H7 (cell line): ENCODE data around the gene NDUFS7. TPM values are rescaled to one million over a fixed set of nuclear protein-coding genes. Genes with fewer than 3 reads are reported as not detected.
A peak's percentile ranks its signal among the peaks of the same experiment; 100 is the strongest.

Source experiments
- DNase-seq: peaks from one replicate; pipeline ENCODE4 v3.0.0; 2012
- H3K27me3 ChIP-seq: 2 replicates; pipeline ENCODE4 v1.6.0; 2011; ENCODE audit warnings: mild to moderate bottlenecking, low read length; ENCODE audit not compliant: control insufficient read depth, insufficient read depth
- H3K36me3 ChIP-seq: replicated peaks from 2 replicates; pipeline ENCODE4 v1.5.1; 2011; ENCODE audit warnings: low read length; ENCODE audit not compliant: control insufficient read depth, insufficient read depth
- H3K4me3 ChIP-seq: 2 replicates; pipeline ENCODE4 v1.5.1; 2011; ENCODE audit warnings: low read depth, mild to moderate bottlenecking, control low read depth, low read length, moderate library complexity; ENCODE audit not compliant: insufficient read depth
- total RNA-seq: library from RNA; depleted of rRNA; stranded (reverse); fragments of >200 nt; shearing (Covaris generic); gene quantifications from 2 replicates; pipeline ENCODE4 v1.2.3, GENCODE V29; 2014

The NDUFS7 gene
- total RNA-seq, 1 experiment from 2014 or later, result 140 TPM

DNA sequence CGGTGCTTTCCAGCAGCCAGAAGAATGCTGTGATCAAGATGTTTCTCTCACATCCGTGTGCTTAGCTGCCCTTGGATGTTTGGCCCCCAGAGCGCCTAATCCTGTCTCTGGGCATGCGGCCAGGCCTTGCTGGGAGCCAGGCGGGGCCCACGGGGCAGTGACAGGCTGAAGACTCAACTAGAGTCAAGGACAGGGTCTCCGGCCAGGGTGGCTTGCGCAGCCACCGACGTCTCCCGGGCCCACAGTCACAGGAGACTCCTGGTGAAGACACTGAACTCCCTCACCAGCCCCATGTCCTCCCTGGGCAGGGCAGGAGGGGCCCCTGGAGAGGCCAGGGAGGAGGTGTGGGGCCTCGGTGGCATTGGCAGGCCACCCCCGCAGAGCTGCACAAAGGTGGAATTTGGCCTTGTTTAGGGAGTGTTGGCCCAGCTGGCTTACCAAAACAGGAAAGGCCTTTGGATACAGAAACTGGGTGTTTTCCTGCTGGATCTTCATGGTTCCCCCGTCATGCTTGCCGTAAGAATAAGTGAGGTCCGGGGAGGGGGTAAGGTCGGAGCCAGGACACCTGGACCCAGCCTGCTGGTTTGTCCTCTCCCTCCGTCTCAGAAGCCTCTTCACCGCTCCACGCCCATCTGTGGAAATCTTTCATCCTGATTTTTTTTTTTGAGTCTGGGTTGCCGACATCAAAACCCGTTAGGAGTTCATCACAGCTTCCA, 10.0 kb upstream of the NDUFS7 start:
- peaks cover 16% of the 10 kb centered on the region for H3K36me3 ChIP-seq

DNA sequence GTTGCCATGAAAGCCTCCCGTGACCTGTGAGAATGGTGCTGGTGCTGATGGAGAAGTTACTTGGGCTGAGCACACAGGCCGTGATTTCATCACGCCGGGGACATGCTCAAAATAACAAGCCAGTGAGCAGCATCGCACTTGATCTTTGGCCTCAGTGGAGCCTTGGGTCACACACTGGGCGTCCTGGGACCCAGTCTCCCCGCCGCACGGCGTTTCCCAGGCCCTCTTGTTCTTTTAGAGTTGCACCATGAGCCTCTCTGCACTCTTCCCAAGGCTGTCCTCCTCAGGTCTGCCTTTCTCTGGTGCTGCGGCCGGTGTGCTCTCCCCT, 9.5 kb upstream of the NDUFS7 start:
- Histone ChIP-seq H3K27me3 (no peaks in the 10 kb centered on the region), H3K36me3 (peaks cover 14% of the 10 kb centered on the region)

More for the DNA sequence above, 10.0 kb upstream of the NDUFS7 start:
- no peak for DNase-seq
- Histone ChIP-seq H3K4me3 (no peak overlapping the region), H3K27me3 (no peaks in the 10 kb centered on the region)

DNA sequence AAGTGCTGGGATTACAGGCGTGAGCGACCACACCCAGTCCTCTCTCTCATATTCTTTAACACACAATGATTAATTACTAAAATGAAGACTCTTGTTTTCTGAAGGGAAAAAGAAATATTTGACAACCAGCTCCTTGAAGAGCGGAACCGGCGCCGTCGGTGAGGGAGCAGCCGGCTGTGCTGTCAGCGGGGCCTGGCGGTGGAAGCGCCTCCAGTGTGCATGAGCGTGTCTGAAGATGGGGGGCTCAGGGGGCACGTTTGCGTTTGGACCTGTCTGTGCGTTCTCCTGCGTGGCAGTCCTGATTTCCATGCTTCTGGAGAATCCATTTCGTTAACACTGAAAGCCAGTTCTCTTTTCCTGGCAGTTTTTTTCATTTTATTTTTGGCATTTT, 7.3 kb upstream of the NDUFS7 start:
- DNase-seq, result no peak
- no peaks in the 10 kb centered on the region for H3K27me3 ChIP-seq
- H3K4me3 ChIP-seq, result no peak overlapping the region
- peaks cover 11% of the 10 kb centered on the region for H3K36me3 ChIP-seq

More for the DNA sequence above, 9.5 kb upstream of the NDUFS7 start:
- no peak for DNase-seq
- H3K4me3 ChIP-seq, result no peak overlapping the region

DNA sequence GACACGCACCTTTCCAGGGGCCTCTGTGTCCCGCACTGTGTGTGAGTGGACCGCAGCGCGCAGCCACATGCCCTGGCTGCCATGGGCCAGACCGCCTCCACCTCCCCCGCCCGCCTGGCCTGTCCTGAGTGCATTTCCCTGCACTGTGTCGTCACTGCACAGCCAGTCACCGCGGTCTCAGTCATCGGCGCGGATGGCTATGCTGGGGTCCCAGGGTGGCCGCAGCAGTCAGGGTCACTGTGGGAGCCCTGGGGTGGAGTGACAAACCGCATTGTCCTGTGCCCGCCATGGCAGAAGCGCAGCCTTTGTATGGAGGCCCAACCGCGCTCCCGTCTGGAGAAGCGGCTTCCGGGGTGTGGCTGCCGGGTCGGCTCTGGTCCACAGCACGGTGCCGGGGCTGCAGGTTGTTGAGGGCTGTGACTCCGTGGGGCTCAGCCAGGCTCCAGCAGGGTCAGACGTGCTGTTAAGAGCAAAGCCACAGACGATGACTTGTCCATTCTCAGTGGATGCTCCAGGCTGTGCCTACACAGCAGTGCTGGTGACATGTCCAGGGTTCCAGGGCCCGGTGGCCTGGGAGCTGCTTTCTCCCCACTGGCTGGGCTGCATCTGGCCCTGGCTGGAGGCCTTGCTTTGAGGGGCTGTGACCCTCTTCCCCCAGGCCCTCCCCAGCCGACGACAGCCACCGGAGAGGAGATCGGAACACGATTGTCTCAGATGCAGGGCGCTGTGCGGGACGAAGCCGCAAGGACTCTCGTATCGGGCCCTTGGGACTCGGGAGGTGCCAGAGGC, 6.3 kb upstream of the NDUFS7 start:
- H3K4me3 ChIP-seq, result no peak overlapping the region
- H3K27me3 ChIP-seq, result no peaks in the 10 kb centered on the region
- DNase-seq, result no peak
- peaks cover 11% of the 10 kb centered on the region for H3K36me3 ChIP-seq

DNA sequence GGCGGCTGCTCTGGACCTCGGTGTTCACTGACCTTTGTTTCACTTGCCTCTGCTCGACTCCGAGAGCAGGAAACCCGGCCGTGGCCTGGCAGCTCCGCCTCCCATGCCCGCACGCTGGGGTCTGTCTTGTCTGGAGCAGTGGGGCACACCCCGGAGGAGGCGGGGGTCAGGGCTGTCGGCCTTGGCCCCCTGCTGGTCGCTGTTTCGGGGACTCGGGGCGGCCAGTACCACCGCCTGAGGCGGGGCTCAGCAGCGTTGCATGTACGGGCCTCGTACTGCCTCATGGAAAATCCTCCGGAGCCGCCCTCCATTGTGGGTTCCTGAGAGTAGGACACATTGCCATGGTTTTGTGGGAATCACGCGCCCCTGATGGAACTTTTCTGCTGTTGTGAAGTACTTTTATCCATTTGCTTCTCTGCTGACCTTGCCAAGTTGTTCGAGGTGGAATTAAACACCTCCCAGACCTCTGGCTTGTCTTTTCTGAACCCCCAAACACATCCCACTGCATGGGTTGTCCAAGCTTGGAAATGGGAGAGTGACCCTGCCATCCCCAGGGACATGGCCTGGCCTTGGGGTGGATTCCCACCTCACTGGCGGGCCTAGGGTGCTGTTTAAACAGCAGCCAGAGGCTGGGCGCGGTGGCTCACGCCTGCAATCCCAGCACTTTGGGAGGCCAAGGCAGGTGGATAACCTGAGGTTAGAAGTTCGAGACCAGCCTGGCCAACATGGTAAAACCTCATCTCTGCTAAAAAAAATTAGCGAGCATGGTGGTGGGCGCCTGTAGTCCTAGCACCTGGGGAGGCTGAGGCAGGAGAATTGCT, 5.5 kb upstream of the NDUFS7 start:
- DNase-seq, result no peak
- no peaks in the 10 kb centered on the region for H3K27me3 ChIP-seq
- peaks cover 8% of the 10 kb centered on the region for H3K36me3 ChIP-seq

DNA sequence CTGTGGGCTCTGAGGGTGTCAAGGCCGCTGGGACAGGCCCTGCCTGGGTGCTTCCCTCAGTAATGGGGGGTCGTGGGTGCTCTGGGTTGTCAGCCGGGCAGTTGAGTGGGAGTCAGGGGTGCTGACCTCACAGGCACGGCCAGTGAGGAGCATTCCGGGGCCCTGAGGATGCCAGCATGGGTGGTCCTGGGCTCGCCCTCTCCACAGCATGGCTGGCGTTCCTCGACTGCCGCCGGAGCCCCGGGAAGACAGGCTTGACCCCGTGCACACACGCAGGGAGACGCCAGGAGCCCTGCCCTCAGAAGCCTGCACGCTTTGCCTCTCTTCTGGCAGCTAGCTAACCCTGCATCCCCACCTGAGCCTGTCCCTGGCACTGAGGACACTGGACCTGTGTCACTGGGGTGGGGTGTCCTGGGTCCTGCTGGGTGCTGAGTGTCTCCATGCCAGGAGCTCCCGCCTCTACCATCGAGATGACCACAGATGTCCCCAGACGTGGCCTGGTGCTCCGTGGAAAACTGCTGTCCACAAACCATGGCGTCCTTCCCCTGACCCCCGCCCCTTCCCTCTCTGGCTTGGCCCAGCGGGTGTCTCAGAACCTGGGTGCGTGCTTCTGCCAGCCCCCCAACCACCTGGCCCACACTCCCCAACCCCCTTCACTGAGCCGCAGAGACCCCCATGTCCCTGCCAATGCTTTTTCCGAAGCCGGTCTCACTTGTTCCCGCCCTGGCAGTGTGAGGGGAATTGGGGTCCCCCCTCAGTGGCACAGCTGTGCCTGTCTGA, 4.4 kb upstream of the NDUFS7 start:
- Histone ChIP-seq H3K36me3 (peaks cover 2% of the 10 kb centered on the region), H3K27me3 (no peaks in the 10 kb centered on the region), H3K4me3 (no peak overlapping the region)
- no peak for DNase-seq

More for the DNA sequence above, 5.5 kb upstream of the NDUFS7 start:
- H3K4me3 ChIP-seq, result no peak overlapping the region

DNA sequence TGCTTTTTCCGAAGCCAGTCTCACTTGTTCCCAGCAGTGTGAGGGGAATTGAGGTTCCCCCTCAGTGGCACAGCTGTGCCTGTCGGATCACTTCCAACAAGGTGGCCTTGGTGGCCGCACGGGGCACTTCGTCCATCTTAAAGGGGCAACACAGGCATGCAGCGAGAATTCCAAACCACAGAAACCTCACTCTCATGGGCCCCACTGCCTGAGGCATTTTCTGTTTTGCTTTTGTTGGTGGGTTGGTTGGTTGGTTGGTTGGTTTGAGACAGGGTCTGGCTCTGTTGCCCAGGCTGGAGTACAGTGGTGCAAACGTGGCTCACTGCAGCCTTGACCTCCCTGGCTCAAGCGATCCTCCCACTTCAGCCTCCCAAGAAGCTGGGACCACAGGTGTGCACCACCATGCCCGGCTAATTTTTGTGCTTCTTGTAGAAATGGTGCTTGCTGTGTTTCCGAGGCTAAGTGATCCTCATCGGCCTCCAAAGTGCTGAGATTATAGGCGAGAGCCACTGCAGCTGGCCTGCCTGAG, 3.7 kb upstream of the NDUFS7 start:
- DNase-seq, result no peak
- Histone ChIP-seq H3K4me3 (no peak overlapping the region), H3K27me3 (no peaks in the 10 kb centered on the region), H3K36me3 (no peaks in the 10 kb centered on the region)

DNA sequence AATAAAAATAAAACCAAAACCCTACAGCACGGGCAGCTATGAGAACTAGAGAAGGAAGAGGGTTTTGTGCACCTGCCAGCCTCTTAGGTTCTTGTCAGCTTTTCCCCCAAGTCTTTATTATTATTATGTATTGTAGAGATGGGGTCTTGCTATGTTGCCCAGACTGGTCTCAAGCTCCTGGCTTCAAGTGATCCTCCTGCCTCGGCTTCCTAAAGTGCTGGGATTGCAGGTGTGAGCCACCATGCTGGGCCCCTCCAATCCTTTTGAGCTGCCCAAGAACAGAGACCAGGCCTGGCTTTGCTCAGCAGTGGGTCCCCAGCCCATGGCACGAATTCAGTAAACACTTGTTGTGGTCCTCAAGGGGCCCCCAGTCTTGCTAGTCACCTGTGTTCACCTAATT, 1.5 kb upstream of the NDUFS7 start:
- H3K36me3 ChIP-seq, result no peaks in the 10 kb centered on the region; the same call in 1 of the 2 replicates
- H3K4me3 ChIP-seq, result no peak overlapping the region
- DNase-seq, result no peak
- H3K27me3 ChIP-seq, result no peaks in the 10 kb centered on the region

DNA sequence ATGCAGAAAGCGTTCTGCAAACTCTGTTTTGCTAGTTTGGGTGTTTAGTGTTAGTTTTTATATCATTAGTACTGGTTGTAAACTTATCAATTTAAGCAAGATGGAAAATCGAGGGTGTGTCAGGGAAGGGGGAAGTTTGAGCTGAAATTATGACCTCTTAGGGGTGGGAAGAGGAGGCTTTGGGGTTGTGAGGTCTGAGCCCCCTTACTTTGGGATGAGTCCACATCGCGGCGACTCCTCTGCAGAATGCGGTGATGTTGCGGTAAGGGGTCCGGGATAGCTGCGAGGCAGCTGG, 743 bp upstream of the NDUFS7 start:
- Histone ChIP-seq H3K4me3 (peak overlapping the region; percentile 26), H3K27me3 (no peaks in the 10 kb centered on the region), H3K36me3 (no peaks in the 10 kb centered on the region; the same call in 1 of the 2 replicates)
- DNase-seq, result no peak

DNA sequence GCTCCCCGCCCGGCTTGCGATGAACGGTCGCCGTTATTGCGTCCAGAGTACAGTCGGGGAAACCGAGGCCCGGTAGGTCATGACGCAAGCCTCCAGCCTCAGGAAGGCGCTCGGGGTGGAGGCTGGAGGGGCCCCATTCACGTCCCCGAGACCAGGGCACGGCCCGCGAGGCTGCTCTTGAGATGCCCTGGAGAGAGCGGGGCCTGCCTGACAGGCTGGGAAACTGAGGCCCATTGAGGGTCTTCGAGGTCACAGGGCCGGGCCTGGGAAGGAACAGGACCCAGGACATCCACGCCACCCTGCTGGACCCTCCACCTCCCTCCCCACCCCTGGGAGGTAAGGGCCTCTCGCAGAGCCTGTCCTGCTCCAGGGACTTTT, 367 bp downstream of the NDUFS7 start:
- H3K27me3 ChIP-seq, result no peaks in the 10 kb centered on the region
- peak overlapping the region; percentile 85 for H3K4me3 ChIP-seq
- peaks cover 3% of the 10 kb centered on the region for H3K36me3 ChIP-seq
- no peak for DNase-seq

DNA sequence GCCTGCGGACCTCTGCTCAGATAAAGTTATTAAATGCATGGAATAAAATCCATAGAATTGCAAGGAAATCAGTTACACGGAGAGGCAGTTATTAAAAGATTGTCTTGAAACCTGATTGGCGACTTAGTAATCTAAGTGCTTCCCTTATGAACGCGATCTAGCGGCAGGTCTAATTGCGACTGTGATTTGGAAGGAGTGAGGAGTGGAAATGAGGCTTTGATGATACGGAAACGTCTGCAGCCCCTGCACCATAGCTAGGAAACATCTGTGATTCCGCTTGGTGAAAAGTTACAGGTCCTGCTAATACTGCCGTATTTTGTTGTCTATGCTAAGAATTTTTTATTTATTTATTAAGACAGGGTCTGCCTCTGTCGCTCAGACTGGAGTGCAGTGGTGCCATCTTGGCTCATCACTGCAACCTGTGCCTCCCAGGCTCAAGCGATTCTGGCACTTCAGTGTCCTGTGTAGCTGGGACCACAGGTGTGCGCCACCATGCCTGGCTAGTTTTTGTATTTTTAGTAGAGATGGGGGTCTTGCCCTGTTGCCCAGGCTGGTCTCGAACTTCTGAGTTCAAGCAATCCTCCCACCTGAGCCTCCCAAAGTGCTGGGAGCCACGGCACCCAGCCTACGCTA, 887 bp downstream of the NDUFS7 start:
- Histone ChIP-seq H3K4me3 (peak overlapping the region; percentile 85), H3K36me3 (peaks cover 5% of the 10 kb centered on the region), H3K27me3 (no peaks in the 10 kb centered on the region)
- no peak for DNase-seq

DNA sequence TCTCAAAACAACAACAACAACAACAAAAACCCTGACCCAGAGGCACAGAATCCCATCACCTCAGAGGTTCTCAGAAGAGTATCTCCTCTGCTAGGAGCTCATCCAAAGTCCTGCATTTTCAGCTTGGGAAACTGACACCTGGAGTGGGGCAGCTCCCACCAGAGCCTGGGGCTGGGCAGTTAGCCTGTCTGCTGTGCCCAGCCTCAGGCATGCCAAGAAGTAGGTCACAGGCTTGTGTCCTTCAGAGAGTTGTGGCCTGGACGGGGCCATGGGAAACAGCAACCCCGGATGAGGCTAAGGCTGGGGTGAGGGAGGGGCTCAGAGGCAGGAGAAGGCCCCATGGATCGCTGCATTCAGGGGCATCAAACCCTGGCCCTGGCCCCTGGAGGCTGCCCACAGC, 2.1 kb downstream of the NDUFS7 start:
- Histone ChIP-seq H3K27me3 (no peaks in the 10 kb centered on the region), H3K4me3 (no peak overlapping the region), H3K36me3 (peaks cover 5% of the 10 kb centered on the region)
- no peak for DNase-seq

DNA sequence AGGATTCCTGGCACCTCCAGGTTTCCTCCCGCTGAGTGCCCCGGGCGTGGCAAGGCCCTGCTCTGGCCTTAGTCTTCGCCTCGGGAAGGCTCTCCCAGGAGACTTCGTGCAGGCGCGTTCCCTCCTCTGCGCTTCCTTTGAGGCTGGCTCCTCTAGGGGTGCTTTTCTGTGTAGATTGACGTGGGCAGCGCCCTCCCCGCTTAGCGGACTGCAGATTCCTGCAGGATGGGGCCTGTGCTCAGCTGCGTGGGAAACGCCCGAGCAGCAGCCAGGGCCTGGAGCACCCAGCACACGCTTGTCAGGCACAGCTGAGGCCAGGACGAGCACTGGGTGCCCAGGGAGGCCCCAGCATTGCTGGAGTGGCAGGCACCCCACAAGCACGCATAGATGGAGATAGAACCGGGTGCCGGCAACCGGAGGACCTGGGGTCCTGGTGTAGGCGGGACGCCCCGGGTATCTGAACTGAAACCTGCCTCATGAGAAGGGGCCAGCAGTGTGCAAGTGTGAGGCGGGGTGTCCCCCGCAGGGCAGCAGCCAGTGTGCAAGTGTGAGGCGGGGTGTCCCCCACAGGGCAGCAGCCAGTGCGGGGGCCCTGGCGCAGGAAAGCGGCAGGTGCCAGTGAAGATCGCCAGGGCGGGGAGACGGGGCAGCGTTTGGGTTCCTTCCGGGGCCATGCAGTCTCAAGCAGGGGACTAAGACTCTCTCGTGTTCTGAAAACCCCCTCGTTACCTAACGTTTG, 3.4 kb downstream of the NDUFS7 start:
- H3K27me3 ChIP-seq, result no peaks in the 10 kb centered on the region
- no peak overlapping the region for H3K4me3 ChIP-seq
- peaks cover 5% of the 10 kb centered on the region for H3K36me3 ChIP-seq
- no peak for DNase-seq
